ENCODE data around the gene DMP1. TPM values are rescaled to one million over a fixed set of nuclear protein-coding genes. Genes with fewer than 3 reads are reported as not detected.

DMP1 gene
- total RNA-seq, 4 donors from 2014 or later: 0.11 TPM; not detected in 3

- ATAC-seq (no peak), DNase-seq (no peak)
- TF ChIP-seq CTCF (IDR thresholded peaks at IDR 0.05 in 4 of 5, conservative IDR thresholded peaks at IDR 0.05 in 1 of 5): no peak
- TF ChIP-seq POLR2A (IDR thresholded peaks at IDR 0.05): no peak
- H3K36me3 ChIP-seq: no peaks in the 10 kb centered on the region
- in situ Hi-C loops (cut with MboI; ENCODE audit: low sequenced_read_pairs in 4 of 4): no loop called here
- no peak overlapping the region for H3K27ac ChIP-seq
- H3K4me3 ChIP-seq: no peak overlapping the region
- no peaks in the 10 kb centered on the region for H3K27me3 ChIP-seq
- H3K4me1 ChIP-seq: peaks cover 0 to 5% of the 10 kb centered on the region in 2 donors
- H3K9me3 ChIP-seq: no peaks in the 10 kb centered on the region
- intact Hi-C loops (cut with DNase I; ENCODE audit: low total_unique reads): no loop called here
Observed at GRCh38 chr4:87631668-87632067, 18.4 kb upstream of the DMP1 start.

- no peaks in the 10 kb centered on the region for H3K36me3 ChIP-seq
- H3K27ac ChIP-seq: no peak overlapping the region
- ATAC-seq (no peak), DNase-seq (no peak)
- no peaks in the 10 kb centered on the region for H3K9me3 ChIP-seq
- intact Hi-C loops (cut with DNase I; ENCODE audit: low total_unique reads): no loop called here
- H3K4me3 ChIP-seq: no peak overlapping the region
- in situ Hi-C loops (cut with MboI; ENCODE audit: low sequenced_read_pairs in 4 of 4): no loop called here
- H3K4me1 ChIP-seq: peaks cover 0 to 5% of the 10 kb centered on the region in 2 donors
- H3K27me3 ChIP-seq: no peaks in the 10 kb centered on the region
- TF ChIP-seq CTCF (IDR thresholded peaks at IDR 0.05 in 4 of 5, conservative IDR thresholded peaks at IDR 0.05 in 1 of 5) (no peak), POLR2A (IDR thresholded peaks at IDR 0.05) (no peak)
Observed at GRCh38 chr4:87632469-87632868, 17.6 kb upstream of the DMP1 start.

GRCh38 chr4:87633243-87633642 lies 16.8 kb upstream of the DMP1 start:
- Histone ChIP-seq H3K36me3 (no peaks in the 10 kb centered on the region), H3K27me3 (no peaks in the 10 kb centered on the region), H3K9me3 (no peaks in the 10 kb centered on the region), H3K4me3 (no peak overlapping the region), H3K4me1 (peaks cover 0 to 5% of the 10 kb centered on the region in 2 donors), H3K27ac (no peak overlapping the region)
- intact Hi-C loops (cut with DNase I; ENCODE audit: low total_unique reads) (no loop called here), in situ Hi-C loops (cut with MboI; ENCODE audit: low sequenced_read_pairs in 4 of 4) (no loop called here)
- DNase-seq (no peak), ATAC-seq (no peak)
- TF ChIP-seq POLR2A (IDR thresholded peaks at IDR 0.05): no peak
- no peak for TF ChIP-seq CTCF (IDR thresholded peaks at IDR 0.05 in 4 of 5, conservative IDR thresholded peaks at IDR 0.05 in 1 of 5)

- H3K36me3 ChIP-seq: no peaks in the 10 kb centered on the region
- ATAC-seq (no peak), DNase-seq (no peak)
- intact Hi-C loops (cut with DNase I; ENCODE audit: low total_unique reads): no loop called here
- no peaks in the 10 kb centered on the region for H3K27me3 ChIP-seq
- TF ChIP-seq CTCF (IDR thresholded peaks at IDR 0.05 in 4 of 5, conservative IDR thresholded peaks at IDR 0.05 in 1 of 5) (peak in 1 of 5 experiments; percentile 11), POLR2A (IDR thresholded peaks at IDR 0.05) (no peak)
- H3K4me1 ChIP-seq: no peaks in the 10 kb centered on the region
- no peaks in the 10 kb centered on the region for H3K9me3 ChIP-seq
- no peak overlapping the region for H3K4me3 ChIP-seq
- in situ Hi-C loops (cut with MboI; ENCODE audit: low sequenced_read_pairs in 4 of 4): no loop called here
- H3K27ac ChIP-seq: no peak overlapping the region
Observed at GRCh38 chr4:87644286-87644685, 5.8 kb upstream of the DMP1 start.

GRCh38 chr4:87650938-87651337 lies 858 bp downstream of the DMP1 start:
- H3K27ac ChIP-seq: no peak overlapping the region
- H3K9me3 ChIP-seq: no peaks in the 10 kb centered on the region
- no peaks in the 10 kb centered on the region for H3K4me1 ChIP-seq
- in situ Hi-C loops (cut with MboI; ENCODE audit: low sequenced_read_pairs in 4 of 4): no loop called here
- H3K36me3 ChIP-seq: no peaks in the 10 kb centered on the region
- DNase-seq: no peak
- no peaks in the 10 kb centered on the region for H3K27me3 ChIP-seq
- intact Hi-C loops (cut with DNase I; ENCODE audit: low total_unique reads): no loop called here
- ATAC-seq: no peak
- no peak overlapping the region for H3K4me3 ChIP-seq
- TF ChIP-seq POLR2A (IDR thresholded peaks at IDR 0.05) (no peak), CTCF (IDR thresholded peaks at IDR 0.05 in 4 of 5, conservative IDR thresholded peaks at IDR 0.05 in 1 of 5) (no peak)
